ENCODE measurements around the gene TRAPPC2B. TPM values are rescaled to one million over a fixed set of nuclear protein-coding genes. Genes with fewer than 3 reads are reported as not detected.

Gene TRAPPC2B
- total and polyA plus RNA-seq, 2 of the 13 experiments (the other 11 are each of a cell fraction or from before 2014, with no cell fraction given): 13.3 to 17.7 TPM

DNA sequence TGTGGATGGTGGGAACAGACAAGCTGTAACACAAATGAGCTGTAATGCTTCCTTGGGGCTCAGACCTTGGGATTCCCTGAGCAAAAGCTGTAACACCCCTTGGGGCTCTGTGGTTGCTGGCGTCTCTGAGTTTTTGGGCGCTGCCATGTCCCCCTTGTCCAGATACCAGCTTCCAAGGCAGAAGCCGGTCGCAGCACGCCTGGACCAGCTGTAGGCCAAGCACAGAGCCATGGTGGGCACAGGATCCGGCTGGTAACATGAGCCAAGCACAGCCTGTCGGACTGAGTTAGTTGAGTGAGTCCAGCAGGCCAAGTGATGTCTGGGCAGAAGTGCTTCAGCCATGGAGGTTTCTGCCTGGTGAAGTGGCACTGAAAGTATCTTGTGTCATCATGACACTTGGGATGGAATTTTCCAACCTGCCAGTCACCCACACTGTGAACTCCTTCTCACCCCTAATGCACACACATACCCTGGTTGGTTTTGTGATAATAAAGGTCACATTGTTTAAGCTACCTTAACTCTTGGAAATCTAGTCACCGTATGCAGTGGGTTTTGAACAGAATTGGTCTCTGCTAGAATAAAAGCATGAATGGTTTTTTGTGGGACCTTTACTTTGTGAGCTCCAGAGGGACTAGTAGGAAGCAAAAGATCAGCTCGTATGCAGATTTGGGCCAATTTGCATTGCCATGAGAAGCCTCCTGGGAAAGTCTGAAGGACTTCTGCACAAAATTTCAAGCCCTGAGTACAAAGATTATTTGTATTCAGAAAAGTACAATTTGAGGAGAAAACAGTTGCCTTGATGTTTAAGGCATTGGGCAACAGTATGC, 40.6 kb downstream of the TRAPPC2B start (continued):
- TF ChIP-seq MIER3 (CRISPR knock-in tag; IDR thresholded peaks at IDR 0.05; ENCODE audit: borderline replicate concordance) (no peak), RXRB (CRISPR knock-in tag; IDR thresholded peaks at IDR 0.05; ENCODE audit: borderline replicate concordance) (peak; percentile 54), MBNL3 (CRISPR knock-in tag; conservative IDR thresholded peaks at IDR 0.05) (no peak), ZNF382 (CRISPR knock-in tag; IDR thresholded peaks at IDR 0.05; ENCODE audit: borderline replicate concordance) (no peak)

DNA sequence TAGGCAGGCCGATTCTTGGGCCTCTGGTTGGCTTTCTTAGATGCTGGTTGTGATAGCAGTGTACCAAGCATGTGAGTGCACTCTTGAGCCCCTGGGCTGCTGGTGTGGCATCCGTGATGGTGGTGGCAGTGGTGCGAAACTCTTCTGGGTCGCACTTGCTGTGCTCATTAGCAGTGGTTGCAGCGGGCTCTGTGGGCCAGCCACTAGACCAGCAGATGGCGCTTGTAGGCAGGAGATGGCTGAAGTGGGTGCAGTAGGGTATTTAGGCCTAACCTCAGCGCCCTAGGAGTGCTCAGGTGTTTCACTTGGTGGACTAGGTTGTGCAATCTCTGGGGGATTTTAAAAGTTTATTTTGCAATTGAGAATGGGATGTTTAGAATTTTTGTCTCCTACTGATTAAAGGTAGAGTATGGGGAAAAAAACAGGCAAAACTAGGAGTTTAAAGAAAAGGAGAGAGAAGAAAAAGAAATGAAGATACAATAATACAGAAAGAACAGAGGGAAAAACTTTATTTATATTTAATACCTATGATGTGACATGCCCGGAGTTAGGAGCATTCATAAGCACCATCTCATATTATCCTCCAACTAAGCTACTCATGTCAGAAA, 43.3 kb downstream of the TRAPPC2B start:
- no peaks in the 10 kb centered on the region for H4K20me1 ChIP-seq (ENCODE audit: insufficient read depth, low read length)
- peak overlapping the region; percentile 71 for H3K4me2 ChIP-seq (ENCODE audit: low read depth, low read length)
- H3K79me2 ChIP-seq (ENCODE audit: insufficient read depth, low read length): peaks cover 6% of the 10 kb centered on the region
- in situ Hi-C loops (cut with HindIII; ENCODE audit: extremely low pct_ligation_motif_present, low pct_unique_long_range_greater_than_20kb) (no loop called here), intact Hi-C loops (cut with micrococcal nuclease; ENCODE audit: unreplicated experiment) (loop anchor here (1.0 to 10.0 kb wide), 3 partner anchors 28 to 302 kb away; partner anchors contain the start of genes ZNF211 and ZNF749)
- no peak overlapping the region for H2AFZ ChIP-seq (ENCODE audit: low read length)
- H3K27ac ChIP-seq (ENCODE audit: extremely low read length, insufficient read depth, low read length): no peak overlapping the region
- no peaks in the 10 kb centered on the region for H3K36me3 ChIP-seq (replicated peaks in 1 of 2; ENCODE audit: control insufficient read depth in 1 of 2, insufficient read depth in 2 of 2, low read length in 2 of 2)
- ATAC-seq (peak; percentile 80), DNase-seq (ENCODE audit: low spot score) (peak; percentile 65), FAIRE-seq (peak; percentile 67)
- no peaks in the 10 kb centered on the region for H3K9me3 ChIP-seq (ENCODE audit: low read length)
- POLR2A ChIA-PET: interaction anchor here (0.9 kb wide), 1 partner anchor 17 kb away, joined by 3 read pairs; the partner anchor contains the start of gene ZNF548
- no peaks in the 10 kb centered on the region for H3K27me3 ChIP-seq (ENCODE audit: control insufficient read depth in 1 of 2, insufficient read depth in 2 of 2, low read length in 2 of 2)
- no peak overlapping the region for H3K9ac ChIP-seq (ENCODE audit: insufficient read depth, low read depth, low read length)
- WGBS (ENCODE audit: low lambda C conversion rate): 7% methylated on average over 8 of the region's 8 CpGs
- CTCF ChIA-PET (ENCODE audit: low intra/inter-chr PET ratio, low total read pairs): no interaction called here
- H3K4me1 ChIP-seq (ENCODE audit: insufficient read depth, low read length): peaks cover 41% of the 10 kb centered on the region
- no peak overlapping the region; a peak in 1 of 6 replicates for H3K4me3 ChIP-seq (replicated peaks in 1 of 3; ENCODE audit: insufficient read depth in 1 of 3, low read depth in 2 of 3, low read length in 3 of 3)
- BruUV-seq (replicated peaks): no TSS peak
- TF ChIP-seq THAP11 (CRISPR knock-in tag; IDR thresholded peaks at IDR 0.05) (peak; percentile 92), IRF2 (CRISPR knock-in tag; IDR thresholded peaks at IDR 0.05) (peak; percentile 80; the same call in 1 of the 2 replicates), NONO (IDR thresholded peaks at IDR 0.05) (no peak), NONO (CRISPR knock-in tag; conservative IDR thresholded peaks at IDR 0.05) (no peak), TP53 (CRISPR knock-in tag; conservative IDR thresholded peaks at IDR 0.05) (no peak)
- TF ChIP-seq, protein P1, sequence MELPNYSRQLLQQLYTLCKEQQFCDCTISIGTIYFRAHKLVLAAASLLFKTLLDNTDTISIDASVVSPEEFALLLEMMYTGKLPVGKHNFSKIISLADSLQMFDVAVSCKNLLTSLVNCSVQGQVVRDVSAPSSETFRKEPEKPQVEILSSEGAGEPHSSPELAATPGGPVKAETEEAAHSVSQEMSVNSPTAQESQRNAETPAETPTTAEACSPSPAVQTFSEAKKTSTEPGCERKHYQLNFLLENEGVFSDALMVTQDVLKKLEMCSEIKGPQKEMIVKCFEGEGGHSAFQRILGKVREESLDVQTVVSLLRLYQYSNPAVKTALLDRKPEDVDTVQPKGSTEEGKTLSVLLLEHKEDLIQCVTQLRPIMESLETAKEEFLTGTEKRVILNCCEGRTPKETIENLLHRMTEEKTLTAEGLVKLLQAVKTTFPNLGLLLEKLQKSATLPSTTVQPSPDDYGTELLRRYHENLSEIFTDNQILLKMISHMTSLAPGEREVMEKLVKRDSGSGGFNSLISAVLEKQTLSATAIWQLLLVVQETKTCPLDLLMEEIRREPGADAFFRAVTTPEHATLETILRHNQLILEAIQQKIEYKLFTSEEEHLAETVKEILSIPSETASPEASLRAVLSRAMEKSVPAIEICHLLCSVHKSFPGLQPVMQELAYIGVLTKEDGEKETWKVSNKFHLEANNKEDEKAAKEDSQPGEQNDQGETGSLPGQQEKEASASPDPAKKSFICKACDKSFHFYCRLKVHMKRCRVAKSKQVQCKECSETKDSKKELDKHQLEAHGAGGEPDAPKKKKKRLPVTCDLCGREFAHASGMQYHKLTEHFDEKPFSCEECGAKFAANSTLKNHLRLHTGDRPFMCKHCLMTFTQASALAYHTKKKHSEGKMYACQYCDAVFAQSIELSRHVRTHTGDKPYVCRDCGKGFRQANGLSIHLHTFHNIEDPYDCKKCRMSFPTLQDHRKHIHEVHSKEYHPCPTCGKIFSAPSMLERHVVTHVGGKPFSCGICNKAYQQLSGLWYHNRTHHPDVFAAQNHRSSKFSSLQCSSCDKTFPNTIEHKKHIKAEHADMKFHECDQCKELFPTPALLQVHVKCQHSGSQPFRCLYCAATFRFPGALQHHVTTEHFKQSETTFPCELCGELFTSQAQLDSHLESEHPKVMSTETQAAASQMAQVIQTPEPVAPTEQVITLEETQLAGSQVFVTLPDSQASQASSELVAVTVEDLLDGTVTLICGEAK (IDR thresholded peaks at IDR 0.05): no peak
- TF ChIP-seq, protein P1 (CRISPR knock-in tag; IDR thresholded peaks at IDR 0.05): no peak
- TF ChIP-seq, protein P2, sequence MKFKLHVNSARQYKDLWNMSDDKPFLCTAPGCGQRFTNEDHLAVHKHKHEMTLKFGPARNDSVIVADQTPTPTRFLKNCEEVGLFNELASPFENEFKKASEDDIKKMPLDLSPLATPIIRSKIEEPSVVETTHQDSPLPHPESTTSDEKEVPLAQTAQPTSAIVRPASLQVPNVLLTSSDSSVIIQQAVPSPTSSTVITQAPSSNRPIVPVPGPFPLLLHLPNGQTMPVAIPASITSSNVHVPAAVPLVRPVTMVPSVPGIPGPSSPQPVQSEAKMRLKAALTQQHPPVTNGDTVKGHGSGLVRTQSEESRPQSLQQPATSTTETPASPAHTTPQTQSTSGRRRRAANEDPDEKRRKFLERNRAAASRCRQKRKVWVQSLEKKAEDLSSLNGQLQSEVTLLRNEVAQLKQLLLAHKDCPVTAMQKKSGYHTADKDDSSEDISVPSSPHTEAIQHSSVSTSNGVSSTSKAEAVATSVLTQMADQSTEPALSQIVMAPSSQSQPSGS (CRISPR knock-in tag; IDR thresholded peaks at IDR 0.05): peak; percentile 42; the same call in 1 of the 2 replicates
